Measurements from ENCODE around the gene FUOM.

DNA sequence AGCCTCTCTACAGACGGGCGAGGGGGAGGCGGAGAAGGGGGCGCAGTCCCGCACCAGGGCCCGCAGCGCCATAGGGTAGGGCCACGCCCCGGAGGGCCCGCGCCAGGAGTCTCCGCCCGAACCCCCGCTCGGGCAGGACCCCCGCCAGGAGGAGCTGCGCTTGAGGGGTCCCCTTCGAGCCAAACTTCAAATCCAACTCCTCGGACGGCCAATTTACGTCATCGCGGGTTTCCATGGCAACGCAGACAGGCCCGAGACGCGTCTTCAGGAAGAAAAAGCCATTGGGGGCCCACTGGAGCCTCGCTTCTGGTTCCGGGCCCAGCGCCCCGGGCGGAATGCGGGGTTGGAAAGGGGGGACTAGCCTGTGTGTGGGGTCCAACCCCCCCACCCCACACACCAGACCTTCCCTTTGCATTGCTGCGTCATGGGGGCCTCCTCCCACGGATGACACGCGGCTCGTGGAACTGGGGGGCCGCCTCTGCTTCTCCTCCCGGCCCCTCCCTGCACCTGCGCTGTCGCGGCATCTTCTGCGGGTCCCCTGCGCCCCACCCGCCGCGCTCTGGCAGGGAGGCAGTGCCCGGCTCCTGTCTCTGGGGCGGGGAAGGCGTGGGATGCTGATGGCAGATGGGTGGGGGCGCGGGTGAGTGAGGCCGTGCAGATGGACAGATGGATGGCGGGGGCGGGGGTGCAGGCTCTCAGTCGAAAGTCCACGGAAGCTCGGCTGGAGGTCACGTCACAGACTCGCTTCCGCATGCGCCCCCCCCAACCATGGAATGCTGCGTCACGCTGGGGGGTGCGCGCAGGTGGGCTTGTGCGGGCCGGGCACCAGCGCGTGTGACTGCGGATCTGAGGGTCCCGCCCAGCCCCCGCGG lies 22.3 kb downstream of the FUOM start:
- TF ChIP-seq TEAD4 (IDR thresholded peaks at IDR 0.05; ENCODE audit: low read length) (no peak), TEAD4 (CRISPR knock-in tag; IDR thresholded peaks at IDR 0.05; ENCODE audit: borderline replicate concordance) (no peak), TAF1 (IDR thresholded peaks at IDR 0.05; ENCODE audit: control insufficient read depth, extremely low read depth, insufficient read depth, low read length, severe bottlenecking) (no peak), NR3C1 (CRISPR knock-in tag; IDR thresholded peaks at IDR 0.05) (no peak), ELF1 (tag; IDR thresholded peaks at IDR 0.05) (no peak), RAD21 (CRISPR knock-in tag; conservative IDR thresholded peaks at IDR 0.05 in 1 of 2, IDR thresholded peaks at IDR 0.05 in 1 of 2) (no peak), EP300 (IDR thresholded peaks at IDR 0.05; ENCODE audit: low read length) (no peak)
- TF ChIP-seq, protein P1, sequence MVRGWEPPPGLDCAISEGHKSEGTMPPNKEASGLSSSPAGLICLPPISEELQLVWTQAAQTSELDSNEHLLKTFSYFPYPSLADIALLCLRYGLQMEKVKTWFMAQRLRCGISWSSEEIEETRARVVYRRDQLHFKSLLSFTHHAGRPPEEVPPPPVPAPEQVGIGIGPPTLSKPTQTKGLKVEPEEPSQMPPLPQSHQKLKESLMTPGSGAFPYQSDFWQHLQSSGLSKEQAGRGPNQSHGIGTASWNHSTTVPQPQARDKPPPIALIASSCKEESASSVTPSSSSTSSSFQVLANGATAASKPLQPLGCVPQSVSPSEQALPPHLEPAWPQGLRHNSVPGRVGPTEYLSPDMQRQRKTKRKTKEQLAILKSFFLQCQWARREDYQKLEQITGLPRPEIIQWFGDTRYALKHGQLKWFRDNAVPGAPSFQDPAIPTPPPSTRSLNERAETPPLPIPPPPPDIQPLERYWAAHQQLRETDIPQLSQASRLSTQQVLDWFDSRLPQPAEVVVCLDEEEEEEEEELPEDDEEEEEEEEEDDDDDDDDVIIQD (CRISPR knock-in tag; IDR thresholded peaks at IDR 0.05), result no peak
- TF ChIP-seq, protein P2, sequence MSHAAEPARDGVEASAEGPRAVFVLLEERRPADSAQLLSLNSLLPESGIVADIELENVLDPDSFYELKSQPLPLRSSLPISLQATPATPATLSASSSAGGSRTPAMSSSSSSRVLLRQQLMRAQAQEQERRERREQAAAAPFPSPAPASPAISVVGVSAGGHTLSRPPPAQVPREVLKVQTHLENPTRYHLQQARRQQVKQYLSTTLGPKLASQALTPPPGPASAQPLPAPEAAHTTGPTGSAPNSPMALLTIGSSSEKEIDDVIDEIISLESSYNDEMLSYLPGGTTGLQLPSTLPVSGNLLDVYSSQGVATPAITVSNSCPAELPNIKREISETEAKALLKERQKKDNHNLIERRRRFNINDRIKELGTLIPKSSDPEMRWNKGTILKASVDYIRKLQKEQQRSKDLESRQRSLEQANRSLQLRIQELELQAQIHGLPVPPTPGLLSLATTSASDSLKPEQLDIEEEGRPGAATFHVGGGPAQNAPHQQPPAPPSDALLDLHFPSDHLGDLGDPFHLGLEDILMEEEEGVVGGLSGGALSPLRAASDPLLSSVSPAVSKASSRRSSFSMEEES (CRISPR knock-in tag; IDR thresholded peaks at IDR 0.05), result no peak

Measured in K562 (cell line).